Neural cell (in vitro differentiated cells): Measurements from ENCODE around the gene PLCB4. TPM values are rescaled to one million over a fixed set of nuclear protein-coding genes. Genes with fewer than 3 reads are reported as not detected.

Experiments used
- H2AFZ ChIP-seq: fragments of 200-600, 300-800 bp; sonication (generic), shearing (Covaris generic); 2 replicates; pipeline ENCODE4 v1.6.0; 2014; ENCODE audit warnings: low read depth, mild to moderate bottlenecking, antibody characterized with exemption, low read length, moderate library complexity
- H3F3A ChIP-seq: fragments of 200-600 bp; shearing (Covaris generic); 2 replicates; pipeline ENCODE4 v1.6.1; 2016; ENCODE audit warnings: mild to moderate bottlenecking, moderate library complexity, mixed read lengths, antibody characterized with exemption, low read length; ENCODE audit not compliant: insufficient read depth, poor library complexity, severe bottlenecking
- H3K27ac ChIP-seq: fragments of 200-600, 300-800 bp; sonication (generic), shearing (Covaris generic); 2 replicates; pipeline ENCODE4 v1.5.1; 2014; ENCODE audit warnings: mild to moderate bottlenecking, low read length, moderate library complexity
- H3K27me3 ChIP-seq: fragments of 300-800, 200-600 bp; sonication (generic), shearing (Covaris generic); 2 replicates; pipeline ENCODE4 v1.6.0; 2014; ENCODE audit warnings: mild to moderate bottlenecking, low read depth, low read length, moderate library complexity; ENCODE audit not compliant: insufficient read depth
- H3K36me3 ChIP-seq: fragments of 300-800, 200-600 bp; sonication (generic), shearing (Covaris generic); 2 replicates; pipeline ENCODE4 v1.5.1; 2014; ENCODE audit warnings: mild to moderate bottlenecking, antibody characterized with exemption, low read length, moderate library complexity; ENCODE audit not compliant: insufficient read depth
- H3K4me2 ChIP-seq: fragments of 300-800, 200-600 bp; sonication (generic), shearing (Covaris generic); 2 replicates; pipeline ENCODE4 v1.6.0; 2014; ENCODE audit warnings: mild to moderate bottlenecking, low read length
- H3K4me3 ChIP-seq: fragments of 300-800, 200-600 bp; sonication (generic), shearing (Covaris generic); 2 replicates; pipeline ENCODE4 v1.5.1; 2014; ENCODE audit warnings: mild to moderate bottlenecking, low read length, moderate library complexity
- H3K79me2 ChIP-seq: fragments of 200-600 bp; shearing (Covaris generic); replicated peaks from 2 replicates; pipeline ENCODE4 v1.6.0; 2014; ENCODE audit warnings: mild to moderate bottlenecking, low read length, moderate library complexity; ENCODE audit not compliant: insufficient read depth
- H3K9ac ChIP-seq: fragments of 300-800, 200-600 bp; sonication (generic), shearing (Covaris generic); 2 replicates; pipeline ENCODE4 v1.6.1; 2016; ENCODE audit warnings: mild to moderate bottlenecking, low read length, mixed read lengths
- H3K9me2 ChIP-seq: fragments of 200-600 bp; shearing (Covaris generic); 2 replicates; pipeline ENCODE4 v1.6.1; 2016; ENCODE audit warnings: mild to moderate bottlenecking, low read length, mixed read lengths; ENCODE audit not compliant: insufficient read depth
- H3K9me3 ChIP-seq: fragments of 200-600, 300-800 bp; sonication (generic), shearing (Covaris generic); 2 replicates; pipeline ENCODE4 v1.6.1; 2016; ENCODE audit warnings: mild to moderate bottlenecking, mixed run types, low read length, moderate library complexity, mixed read lengths
- H4K20me1 ChIP-seq: fragments of 200-600 bp; shearing (Covaris generic); 2 replicates; pipeline ENCODE4 v1.6.1; 2016; ENCODE audit warnings: mild to moderate bottlenecking, mixed run types; ENCODE audit not compliant: insufficient read depth
- CTCF ChIP-seq: fragments of 450-650 bp; IDR thresholded peaks from 2 replicates; pipeline ENCODE4 v1.5.1; 2014; ENCODE audit warnings: antibody characterized with exemption, mild to moderate bottlenecking, moderate library complexity; ENCODE audit not compliant: poor library complexity, severe bottlenecking
- EP300 ChIP-seq: fragments of 450-650 bp; conservative IDR thresholded peaks from 2 replicates; pipeline ENCODE4 v1.6.1; 2014; ENCODE audit warnings: antibody characterized with exemption, mild to moderate bottlenecking, moderate library complexity; ENCODE audit not compliant: poor library complexity, severe bottlenecking
- EZH2 ChIP-seq: fragments of 200-600, 300-800 bp; shearing (Covaris generic), sonication (generic); IDR thresholded peaks from 2 replicates; pipeline ENCODE4 v1.6.1; 2014; ENCODE audit warnings: antibody characterized with exemption, low read length, borderline replicate concordance, mild to moderate bottlenecking; ENCODE audit not compliant: insufficient read depth, poor library complexity, severe bottlenecking
- MXI1 ChIP-seq: fragments of 450-650 bp; conservative IDR thresholded peaks from 2 replicates; pipeline ENCODE4 v1.6.1; 2014; ENCODE audit warnings: antibody characterized with exemption, mild to moderate bottlenecking; ENCODE audit not compliant: poor library complexity, severe bottlenecking
- POLR2AphosphoS5 ChIP-seq: IDR thresholded peaks from 2 replicates; pipeline ENCODE4 v1.6.1; 2012
- RAD21 ChIP-seq: fragments of 450-650 bp; conservative IDR thresholded peaks from 2 replicates; pipeline ENCODE4 v1.6.1; 2014; ENCODE audit warnings: antibody characterized with exemption, mild to moderate bottlenecking, moderate library complexity
- REST ChIP-seq: IDR thresholded peaks from 2 replicates; pipeline ENCODE4 v1.6.1; 2012; ENCODE audit warnings: borderline replicate concordance
- SMC3 ChIP-seq: fragments of 450-650 bp; conservative IDR thresholded peaks from 2 replicates; pipeline ENCODE4 v1.6.1; 2014; ENCODE audit warnings: antibody characterized with exemption, mild to moderate bottlenecking, moderate library complexity; ENCODE audit not compliant: poor library complexity
- TAF1 ChIP-seq: IDR thresholded peaks from 2 replicates; pipeline ENCODE4 v1.6.1; 2012; ENCODE audit warnings: low read depth
- polyA plus RNA-seq: library from polyadenylated mRNA; depleted of rRNA; stranded (reverse); fragments of >200 nt; gene quantifications from 2 replicates; pipeline ENCODE4 v1.2.3, GENCODE V29; 2014

The PLCB4 gene
- polyA plus RNA-seq, 1 donor from 2014 or later = 13.1 TPM

- H2AFZ ChIP-seq = no peak overlapping the region
These were observed 324.3 kb downstream of the PLCB4 start for GRCh38 chr20:9392892-9393857.

GRCh38 chr20:9395971-9396370, 327.1 kb downstream of the PLCB4 start:
- peaks cover 5% of the 10 kb centered on the region for H3K36me3 ChIP-seq
- H3K27ac ChIP-seq = no peak overlapping the region
- no peak overlapping the region for H3K9ac ChIP-seq
- H3F3A ChIP-seq = no peaks in the 10 kb centered on the region
- no peaks in the 10 kb centered on the region for H4K20me1 ChIP-seq
- no peak overlapping the region for H3K4me2 ChIP-seq
- H3K27me3 ChIP-seq = no peaks in the 10 kb centered on the region
- H3K9me2 ChIP-seq = no peaks in the 10 kb centered on the region
- H2AFZ ChIP-seq = no peak overlapping the region
- H3K79me2 ChIP-seq = no peaks in the 10 kb centered on the region
- no peak overlapping the region for H3K4me3 ChIP-seq
- no peaks in the 10 kb centered on the region for H3K9me3 ChIP-seq
- TF ChIP-seq POLR2AphosphoS5 = no peak
- no peak for TF ChIP-seq EP300
- no peak for TF ChIP-seq SMC3
- no peak for TF ChIP-seq REST
- TF ChIP-seq EZH2 = no peak
- TF ChIP-seq CTCF = no peak
- no peak for TF ChIP-seq MXI1
- no peak for TF ChIP-seq TAF1
- no peak for TF ChIP-seq RAD21

More at GRCh38 chr20:9392892-9393857, 324.3 kb downstream of the PLCB4 start:
- Histone ChIP-seq H3K4me2 (no peak overlapping the region), H3K9ac (no peak overlapping the region), H3K27ac (no peak overlapping the region), H3K4me3 (no peak overlapping the region), H3K27me3 (no peaks in the 10 kb centered on the region), H3K79me2 (no peaks in the 10 kb centered on the region), H3K36me3 (peaks cover 9% of the 10 kb centered on the region), H4K20me1 (no peaks in the 10 kb centered on the region), H3K9me2 (no peaks in the 10 kb centered on the region), H3F3A (no peaks in the 10 kb centered on the region), H3K9me3 (no peaks in the 10 kb centered on the region)
- peak; percentile 78 for TF ChIP-seq RAD21
- TF ChIP-seq CTCF = peak; percentile 74
- peak; percentile 83 for TF ChIP-seq SMC3
- no peak for TF ChIP-seq EP300
- no peak for TF ChIP-seq POLR2AphosphoS5
